H1 (cell line): Measurements from ENCODE around the gene RAB1B. TPM values are rescaled to one million over a fixed set of nuclear protein-coding genes. Genes with fewer than 3 reads are reported as not detected.

Source experiments
- ASH2L ChIP-seq: fragments of 200-600, 300-600 bp; sonication (generic); IDR thresholded peaks from one replicate; pipeline ENCODE4 v1.7.1; 2017; ENCODE audit warnings: low read length
- polyA plus RNA-seq, 7 experiments: library from polyadenylated mRNA; depleted of rRNA in 3 of 7; stranded (reverse) in 5 of 7; unstranded in 2 of 7; fragments of >200 nt in 5 of 7; fragments of 200-250 nt in 2 of 7; gene quantifications; 1 replicate in 5 of 7; 2 replicates in 1 of 7; 4 replicates in 1 of 7; pipeline versions ENCODE4 v1.2.1 to v1.2.3, GENCODE V29; 2011 to 2013; ENCODE audit warnings: missing spikeins in 2 of 7, mixed read lengths in 2 of 7
- total RNA-seq: library from RNA; stranded (reverse); fragmentation: NEBNext Ultra II Directional; extraction: Animal tissue kit (Norgen Biotek cat#: 25700); gene quantifications from 2 replicates; pipeline ENCODE4 v1.2.1, GENCODE V29; 2021

Gene RAB1B
- total and polyA plus RNA-seq, 2 of the 8 experiments (the other 6 are each of a cell fraction or from before 2014, with no cell fraction given), result 100 to 217 TPM

DNA sequence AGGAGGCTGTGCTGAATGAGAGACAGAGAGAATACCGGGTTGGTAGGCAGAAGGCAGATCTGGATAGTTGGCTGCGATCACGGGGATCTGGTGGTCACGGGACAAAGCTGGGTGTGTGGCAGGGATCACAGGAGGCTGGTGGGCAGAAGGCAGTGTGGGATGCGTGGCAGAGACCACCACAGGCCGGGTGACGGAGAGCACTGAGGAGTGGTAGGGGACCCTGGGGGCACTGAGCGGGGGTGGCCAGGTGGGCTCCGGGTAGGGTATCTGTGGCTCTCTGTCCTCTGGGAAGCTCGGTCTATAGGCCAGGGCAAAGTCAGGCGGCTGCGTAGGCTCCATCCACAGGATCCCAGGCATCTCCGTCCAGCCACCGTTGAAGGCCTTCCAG lies 47.1 kb downstream of the RAB1B start (continued):
- TF ChIP-seq ASH2L, result no peak
